Fibroblast of skin of left biceps (primary cell): Measurements from ENCODE around the gene KIF6.

Source experiments
- DNase-seq, 2 experiments: peaks; one replicate each; pipeline ENCODE4 v3.0.0-alpha.2; 2013; ENCODE audit warnings: low read depth in 2 of 2

KIF6 gene

GRCh38 chr6:39452306-39453145, 272.7 kb downstream of the KIF6 start:
- peak; percentile 23 to 24 for DNase-seq

GRCh38 chr6:39451831-39452230, 273.4 kb downstream of the KIF6 start:
- no peak for DNase-seq

- DNase-seq: no peak
Measured at GRCh38 chr6:39449022-39449421, 276.2 kb downstream of the KIF6 start.

GRCh38 chr6:39446909-39447308, 278.3 kb downstream of the KIF6 start:
- no peak for DNase-seq

GRCh38 chr6:39445667-39446066, 279.5 kb downstream of the KIF6 start:
- no peak for DNase-seq

GRCh38 chr6:39444479-39445019, 280.7 kb downstream of the KIF6 start:
- no peak for DNase-seq

- DNase-seq: no peak
Measured at GRCh38 chr6:39441986-39442385, 283.2 kb downstream of the KIF6 start.

- DNase-seq: no peak
Measured at GRCh38 chr6:39441301-39441700, 283.9 kb downstream of the KIF6 start.

GRCh38 chr6:39440039-39440426, 285.2 kb downstream of the KIF6 start:
- no peak for DNase-seq

- no peak for DNase-seq
Measured at GRCh38 chr6:39439342-39440038, 285.7 kb downstream of the KIF6 start.

GRCh38 chr6:39433630-39434029, 291.6 kb downstream of the KIF6 start:
- no peak for DNase-seq

- peak; percentile 72 to 76 for DNase-seq
Measured at GRCh38 chr6:39432330-39433025, 292.7 kb downstream of the KIF6 start.

GRCh38 chr6:39430871-39431523, 294.2 kb downstream of the KIF6 start:
- DNase-seq: no peak

GRCh38 chr6:39430446-39430845, 294.8 kb downstream of the KIF6 start:
- no peak for DNase-seq

GRCh38 chr6:39428816-39429215, 296.4 kb downstream of the KIF6 start:
- no peak for DNase-seq

- DNase-seq: no peak
Measured at GRCh38 chr6:39428152-39428551, 297.1 kb downstream of the KIF6 start.

GRCh38 chr6:39426073-39426456, 299.1 kb downstream of the KIF6 start:
- peak; percentile 43 to 59 for DNase-seq

- DNase-seq: no peak
Measured at GRCh38 chr6:39425346-39426072, 299.7 kb downstream of the KIF6 start.

GRCh38 chr6:39424831-39425230, 300.4 kb downstream of the KIF6 start:
- no peak for DNase-seq

- no peak for DNase-seq
Measured at GRCh38 chr6:39422238-39422637, 303.0 kb downstream of the KIF6 start.
